Measurements from ENCODE around the gene FAM174B. TPM values are rescaled to one million over a fixed set of nuclear protein-coding genes. Genes with fewer than 3 reads are reported as not detected.

The FAM174B gene
- total RNA-seq, 4 donors from 2014 or later = 51.9 to 69.4 (median 61.4) TPM

DNA sequence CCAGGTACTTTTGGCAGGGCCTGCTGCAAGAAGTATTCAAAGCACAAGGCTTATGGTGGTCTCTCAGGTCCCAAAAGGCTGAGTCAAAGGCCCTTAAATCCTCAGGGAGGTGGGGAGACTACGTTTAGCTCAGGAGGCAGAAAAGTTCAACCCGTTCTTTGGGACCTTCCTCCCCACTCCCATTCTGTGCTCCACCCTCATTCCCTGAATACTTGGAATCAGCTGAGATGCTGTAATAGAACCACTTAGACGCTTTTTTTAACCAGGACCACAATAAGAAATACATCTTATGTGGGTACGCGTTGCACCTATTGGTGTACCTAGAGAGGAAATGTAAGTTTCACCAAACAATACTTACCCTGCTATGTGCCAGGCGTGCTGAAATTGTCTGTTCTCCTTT is 58.0 kb downstream of the FAM174B start:
- 71 to 81% methylated on average over 6 of the region's 6 CpGs for WGBS, 2 donors
- Histone ChIP-seq H3K27ac (peak overlapping the region in 1 of 3 donors; percentile 77), H3K9me3 (no peaks in the 10 kb centered on the region), H3K27me3 (no peaks in the 10 kb centered on the region), H3K36me3 (no peaks in the 10 kb centered on the region), H3K4me3 (replicated peaks in 1 of 3) (no peak overlapping the region), H3K4me1 (peaks cover 12 to 20% of the 10 kb centered on the region in 2 donors)
- intact Hi-C loops (cut with DNase I) = no loop called here
- no peak for DNase-seq
- TF ChIP-seq POLR2A (IDR thresholded peaks at IDR 0.05) = peak in 1 of 2 donors; percentile 39
- TF ChIP-seq, protein P1, sequence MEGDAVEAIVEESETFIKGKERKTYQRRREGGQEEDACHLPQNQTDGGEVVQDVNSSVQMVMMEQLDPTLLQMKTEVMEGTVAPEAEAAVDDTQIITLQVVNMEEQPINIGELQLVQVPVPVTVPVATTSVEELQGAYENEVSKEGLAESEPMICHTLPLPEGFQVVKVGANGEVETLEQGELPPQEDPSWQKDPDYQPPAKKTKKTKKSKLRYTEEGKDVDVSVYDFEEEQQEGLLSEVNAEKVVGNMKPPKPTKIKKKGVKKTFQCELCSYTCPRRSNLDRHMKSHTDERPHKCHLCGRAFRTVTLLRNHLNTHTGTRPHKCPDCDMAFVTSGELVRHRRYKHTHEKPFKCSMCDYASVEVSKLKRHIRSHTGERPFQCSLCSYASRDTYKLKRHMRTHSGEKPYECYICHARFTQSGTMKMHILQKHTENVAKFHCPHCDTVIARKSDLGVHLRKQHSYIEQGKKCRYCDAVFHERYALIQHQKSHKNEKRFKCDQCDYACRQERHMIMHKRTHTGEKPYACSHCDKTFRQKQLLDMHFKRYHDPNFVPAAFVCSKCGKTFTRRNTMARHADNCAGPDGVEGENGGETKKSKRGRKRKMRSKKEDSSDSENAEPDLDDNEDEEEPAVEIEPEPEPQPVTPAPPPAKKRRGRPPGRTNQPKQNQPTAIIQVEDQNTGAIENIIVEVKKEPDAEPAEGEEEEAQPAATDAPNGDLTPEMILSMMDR (IDR thresholded peaks at IDR 0.05) = no peak

DNA sequence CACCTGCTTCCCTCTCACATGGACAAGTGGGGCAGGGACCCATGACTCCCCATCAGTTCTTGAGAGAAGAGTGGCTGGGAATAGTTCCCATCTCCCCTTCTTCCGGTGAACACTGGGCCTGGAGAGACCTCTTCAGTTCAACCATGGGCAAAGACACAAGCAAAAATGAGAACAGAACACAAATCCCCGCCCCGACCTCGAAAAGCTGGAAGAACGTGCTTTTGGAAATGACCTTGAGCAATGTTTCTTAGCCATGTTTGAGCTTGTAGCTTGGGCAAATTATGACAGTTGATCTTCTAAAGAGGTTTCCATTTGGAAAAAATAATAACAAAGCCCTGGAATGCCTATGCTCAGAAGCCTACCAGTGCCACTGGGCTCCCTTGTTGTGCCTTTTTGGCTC is 59.0 kb downstream of the FAM174B start:
- intact Hi-C loops (cut with DNase I) = no loop called here
- Histone ChIP-seq H3K27ac (peak overlapping the region in 1 of 3 donors; percentile 77), H3K27me3 (no peaks in the 10 kb centered on the region), H3K4me1 (peaks cover 12 to 20% of the 10 kb centered on the region in 2 donors), H3K9me3 (no peaks in the 10 kb centered on the region), H3K4me3 (replicated peaks in 1 of 3) (no peak overlapping the region), H3K36me3 (no peaks in the 10 kb centered on the region)
- DNase-seq = no peak
- TF ChIP-seq, protein P1 (IDR thresholded peaks at IDR 0.05) = no peak
- no peak for TF ChIP-seq POLR2A (IDR thresholded peaks at IDR 0.05)
- WGBS, 2 donors = 78 to 83% methylated on average over 5 of the region's 5 CpGs

DNA sequence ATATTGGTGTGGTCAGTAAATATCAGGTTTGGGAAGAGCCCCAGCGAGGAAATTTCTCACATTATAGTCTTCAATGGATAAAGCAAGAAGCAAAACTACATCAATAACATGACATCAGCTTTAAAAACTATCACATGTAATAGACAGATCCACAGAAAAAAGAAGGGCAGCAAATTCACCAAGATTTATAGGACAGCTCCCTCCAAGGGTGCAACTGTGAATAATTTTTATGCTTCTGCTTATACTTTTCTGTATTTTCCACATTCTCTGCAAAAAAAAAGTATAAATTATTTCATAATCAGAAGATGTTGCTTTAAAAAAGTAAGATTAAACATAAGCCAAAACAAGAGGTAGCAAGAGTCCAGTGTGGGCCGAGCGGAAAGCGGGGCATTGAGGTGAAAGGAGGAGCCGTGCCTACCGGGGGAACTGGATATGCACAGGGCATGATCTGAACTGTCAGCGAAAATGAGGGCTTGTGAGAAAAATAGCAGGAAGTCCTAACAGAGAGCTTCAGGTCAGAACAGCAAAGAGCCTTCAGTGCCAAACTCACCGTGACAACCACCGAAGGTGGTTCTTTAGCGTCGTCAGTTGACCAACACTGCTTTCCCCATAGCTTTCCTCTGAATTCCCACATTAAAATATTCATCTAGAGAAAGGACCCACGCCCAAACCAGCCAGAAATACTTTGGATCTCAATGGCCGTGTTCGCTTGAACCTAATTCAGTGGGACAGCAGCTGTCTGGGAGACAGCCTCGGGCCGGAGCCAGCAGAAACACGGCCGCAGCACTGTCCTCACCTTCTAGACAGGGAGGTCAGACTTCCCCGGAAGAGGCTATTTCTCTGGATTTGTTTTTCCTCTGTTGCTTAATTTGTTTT is 59.8 kb downstream of the FAM174B start:
- Histone ChIP-seq H3K4me3 (replicated peaks in 1 of 3) (no peak overlapping the region), H3K4me1 (peaks cover 12 to 20% of the 10 kb centered on the region in 2 donors), H3K36me3 (no peaks in the 10 kb centered on the region), H3K27ac (peak overlapping the region in 1 of 3 donors; percentile 77), H3K9me3 (no peaks in the 10 kb centered on the region), H3K27me3 (no peaks in the 10 kb centered on the region)
- intact Hi-C loops (cut with DNase I) = no loop called here
- TF ChIP-seq, protein P1 (IDR thresholded peaks at IDR 0.05) = peak in 1 of 6 experiments; percentile 36
- peak in 1 of 2 donors; percentile 74 for TF ChIP-seq POLR2A (IDR thresholded peaks at IDR 0.05)
- DNase-seq = peak in 1 of 2 donors; percentile 58
- 52 to 77% methylated on average over 19 of the region's 19 CpGs for WGBS, 2 donors

DNA sequence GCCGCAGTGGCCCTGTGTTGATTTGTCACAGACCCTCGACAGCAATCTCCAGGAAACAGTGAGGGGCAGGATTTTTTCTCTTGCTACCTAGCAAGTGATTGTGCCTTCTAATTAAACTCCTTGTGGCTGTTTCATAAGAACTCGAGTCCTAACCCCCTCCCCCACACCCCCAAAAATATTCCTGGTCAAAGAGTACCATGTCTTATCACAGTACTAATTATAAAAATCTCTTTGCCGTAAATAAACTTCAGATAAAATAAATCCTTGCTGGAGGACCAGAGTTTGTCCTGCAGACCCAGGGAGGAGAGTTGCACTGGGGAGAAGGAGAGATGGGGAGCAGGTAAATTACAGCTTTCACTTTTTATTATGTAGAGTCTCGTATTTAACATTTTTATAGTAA is 64.3 kb downstream of the FAM174B start:
- Histone ChIP-seq H3K4me3 (replicated peaks in 1 of 3) (no peak overlapping the region), H3K4me1 (peaks cover 0 to 9% of the 10 kb centered on the region in 2 donors), H3K27ac (no peak overlapping the region), H3K36me3 (no peaks in the 10 kb centered on the region), H3K9me3 (no peaks in the 10 kb centered on the region), H3K27me3 (no peaks in the 10 kb centered on the region)
- WGBS, 2 donors = 86 to 87% methylated on average over 5 of the region's 5 CpGs
- intact Hi-C loops (cut with DNase I) = no loop called here
- DNase-seq = no peak
- TF ChIP-seq, protein P1 (IDR thresholded peaks at IDR 0.05) = no peak
- TF ChIP-seq POLR2A (IDR thresholded peaks at IDR 0.05) = no peak

DNA sequence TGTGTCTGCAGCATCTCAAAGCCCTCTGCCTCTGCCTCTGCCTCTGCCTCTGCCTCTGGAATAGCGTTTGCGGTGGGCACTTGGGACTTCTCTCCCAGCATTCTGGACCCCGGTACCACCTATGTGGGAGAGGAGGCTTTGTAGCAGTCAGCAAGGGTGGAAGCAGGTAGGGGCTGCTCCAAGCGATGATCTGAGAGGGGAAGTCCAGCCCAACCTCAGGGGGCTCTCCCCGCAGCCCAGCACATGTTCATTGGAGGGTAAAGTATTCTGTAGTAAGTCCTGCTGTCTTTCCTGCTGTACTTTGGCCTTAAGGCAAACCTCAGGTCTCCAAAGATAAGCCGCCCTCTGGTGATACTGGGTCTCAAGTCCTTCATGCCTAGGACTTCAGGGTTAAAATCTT is 68.6 kb downstream of the FAM174B start:
- no peaks in the 10 kb centered on the region for H3K9me3 ChIP-seq
- TF ChIP-seq POLR2A (IDR thresholded peaks at IDR 0.05) = no peak
- TF ChIP-seq, protein P1 (IDR thresholded peaks at IDR 0.05) = no peak
- H3K27ac ChIP-seq = no peak overlapping the region
- no peaks in the 10 kb centered on the region for H3K4me1 ChIP-seq
- no peaks in the 10 kb centered on the region for H3K27me3 ChIP-seq
- DNase-seq = no peak
- intact Hi-C loops (cut with DNase I) = no loop called here
- WGBS, 2 donors = 82 to 87% methylated on average over 4 to 6 of the region's 6 CpGs
- H3K36me3 ChIP-seq = no peaks in the 10 kb centered on the region
- no peak overlapping the region for H3K4me3 ChIP-seq (replicated peaks in 1 of 3)

All from thyroid gland (tissue), 4 donors.